ENCODE results near the gene DNAH14. TPM values are rescaled to one million over a fixed set of nuclear protein-coding genes. Genes with fewer than 3 reads are reported as not detected.

Gene DNAH14
- total and polyA plus RNA-seq, 9 of the 15 experiments (the other 6 are each of a cell fraction or from before 2014, with no cell fraction given) = 58.4 to 142 (median 98.4) TPM

DNA sequence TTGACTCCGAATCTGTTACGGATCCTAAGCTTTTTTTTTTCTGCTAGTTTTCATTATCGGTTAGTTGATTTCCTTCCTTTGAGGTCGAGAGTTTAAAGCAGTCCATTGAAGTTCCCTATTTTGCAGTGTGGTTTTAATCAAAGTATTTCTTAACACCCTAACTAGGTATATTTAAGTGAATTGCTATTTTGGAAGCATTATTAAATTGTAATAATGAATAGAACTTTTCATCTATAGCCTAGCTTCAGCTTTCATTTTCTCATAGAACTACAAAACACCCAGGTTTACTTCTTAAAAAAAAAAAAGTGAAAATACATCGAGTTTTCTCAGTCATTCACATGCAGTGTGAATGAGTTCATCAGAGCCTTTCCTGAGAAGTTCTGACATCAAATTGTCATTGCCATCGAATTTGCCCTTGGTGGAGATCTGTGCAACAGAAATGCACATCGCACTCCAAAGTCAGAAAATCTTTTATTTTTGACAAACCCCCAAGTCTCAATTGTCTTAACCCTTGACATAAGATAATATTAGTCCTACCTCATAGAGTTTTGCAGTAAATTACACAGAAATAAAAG, 499.5 kb downstream of the DNAH14 start (continued):
- TF ChIP-seq, protein P1, sequence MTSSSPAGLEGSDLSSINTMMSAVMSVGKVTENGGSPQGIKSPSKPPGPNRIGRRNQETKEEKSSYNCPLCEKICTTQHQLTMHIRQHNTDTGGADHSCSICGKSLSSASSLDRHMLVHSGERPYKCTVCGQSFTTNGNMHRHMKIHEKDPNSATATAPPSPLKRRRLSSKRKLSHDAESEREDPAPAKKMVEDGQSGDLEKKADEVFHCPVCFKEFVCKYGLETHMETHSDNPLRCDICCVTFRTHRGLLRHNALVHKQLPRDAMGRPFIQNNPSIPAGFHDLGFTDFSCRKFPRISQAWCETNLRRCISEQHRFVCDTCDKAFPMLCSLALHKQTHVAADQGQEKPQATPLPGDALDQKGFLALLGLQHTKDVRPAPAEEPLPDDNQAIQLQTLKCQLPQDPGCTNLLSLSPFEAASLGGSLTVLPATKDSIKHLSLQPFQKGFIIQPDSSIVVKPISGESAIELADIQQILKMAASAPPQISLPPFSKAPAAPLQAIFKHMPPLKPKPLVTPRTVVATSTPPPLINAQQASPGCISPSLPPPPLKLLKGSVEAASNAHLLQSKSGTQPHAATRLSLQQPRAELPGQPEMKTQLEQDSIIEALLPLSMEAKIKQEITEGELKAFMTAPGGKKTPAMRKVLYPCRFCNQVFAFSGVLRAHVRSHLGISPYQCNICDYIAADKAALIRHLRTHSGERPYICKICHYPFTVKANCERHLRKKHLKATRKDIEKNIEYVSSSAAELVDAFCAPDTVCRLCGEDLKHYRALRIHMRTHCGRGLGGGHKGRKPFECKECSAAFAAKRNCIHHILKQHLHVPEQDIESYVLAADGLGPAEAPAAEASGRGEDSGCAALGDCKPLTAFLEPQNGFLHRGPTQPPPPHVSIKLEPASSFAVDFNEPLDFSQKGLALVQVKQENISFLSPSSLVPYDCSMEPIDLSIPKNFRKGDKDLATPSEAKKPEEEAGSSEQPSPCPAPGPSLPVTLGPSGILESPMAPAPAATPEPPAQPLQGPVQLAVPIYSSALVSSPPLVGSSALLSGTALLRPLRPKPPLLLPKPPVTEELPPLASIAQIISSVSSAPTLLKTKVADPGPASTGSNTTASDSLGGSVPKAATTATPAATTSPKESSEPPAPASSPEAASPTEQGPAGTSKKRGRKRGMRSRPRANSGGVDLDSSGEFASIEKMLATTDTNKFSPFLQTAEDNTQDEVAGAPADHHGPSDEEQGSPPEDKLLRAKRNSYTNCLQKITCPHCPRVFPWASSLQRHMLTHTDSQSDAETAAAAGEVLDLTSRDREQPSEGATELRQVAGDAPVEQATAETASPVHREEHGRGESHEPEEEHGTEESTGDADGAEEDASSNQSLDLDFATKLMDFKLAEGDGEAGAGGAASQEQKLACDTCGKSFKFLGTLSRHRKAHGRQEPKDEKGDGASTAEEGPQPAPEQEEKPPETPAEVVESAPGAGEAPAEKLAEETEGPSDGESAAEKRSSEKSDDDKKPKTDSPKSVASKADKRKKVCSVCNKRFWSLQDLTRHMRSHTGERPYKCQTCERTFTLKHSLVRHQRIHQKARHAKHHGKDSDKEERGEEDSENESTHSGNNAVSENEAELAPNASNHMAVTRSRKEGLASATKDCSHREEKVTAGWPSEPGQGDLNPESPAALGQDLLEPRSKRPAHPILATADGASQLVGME (CRISPR knock-in tag; IDR thresholded peaks at IDR 0.05) = no peak
- TF ChIP-seq SMARCA5 (IDR thresholded peaks at IDR 0.05) = 0 out of 2 replicates have a peak, but pooled peaks have one; percentile 34
- no peak for TF ChIP-seq IRF2 (CRISPR knock-in tag; IDR thresholded peaks at IDR 0.05)
- TF ChIP-seq ZNF174 (CRISPR knock-in tag; IDR thresholded peaks at IDR 0.05) = no peak
- TF ChIP-seq FUS (optimal IDR thresholded peaks at IDR 0.05; ENCODE audit: low read depth, low read length) = no peak
- TF ChIP-seq KDM2B (CRISPR knock-in tag; IDR thresholded peaks at IDR 0.05) = no peak
- peak; percentile 50 for TF ChIP-seq BACH1 (tag; IDR thresholded peaks at IDR 0.05)
- TF ChIP-seq SIN3B (IDR thresholded peaks at IDR 0.05; ENCODE audit: low read depth) = no peak; the same call in 1 of the 2 replicates
- TF ChIP-seq ZNF175 (CRISPR knock-in tag; IDR thresholded peaks at IDR 0.05; ENCODE audit: low read depth) = 0 out of 2 replicates have a peak, but pooled peaks have one; percentile 50
- TF ChIP-seq ZNF347 (CRISPR knock-in tag; IDR thresholded peaks at IDR 0.05; ENCODE audit: low read depth) = no peak
- TF ChIP-seq, protein P2, sequence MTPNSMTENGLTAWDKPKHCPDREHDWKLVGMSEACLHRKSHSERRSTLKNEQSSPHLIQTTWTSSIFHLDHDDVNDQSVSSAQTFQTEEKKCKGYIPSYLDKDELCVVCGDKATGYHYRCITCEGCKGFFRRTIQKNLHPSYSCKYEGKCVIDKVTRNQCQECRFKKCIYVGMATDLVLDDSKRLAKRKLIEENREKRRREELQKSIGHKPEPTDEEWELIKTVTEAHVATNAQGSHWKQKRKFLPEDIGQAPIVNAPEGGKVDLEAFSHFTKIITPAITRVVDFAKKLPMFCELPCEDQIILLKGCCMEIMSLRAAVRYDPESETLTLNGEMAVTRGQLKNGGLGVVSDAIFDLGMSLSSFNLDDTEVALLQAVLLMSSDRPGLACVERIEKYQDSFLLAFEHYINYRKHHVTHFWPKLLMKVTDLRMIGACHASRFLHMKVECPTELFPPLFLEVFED (CRISPR knock-in tag; conservative IDR thresholded peaks at IDR 0.05) = no peak
- TF ChIP-seq MCM7 (IDR thresholded peaks at IDR 0.05) = no peak
- no peak for TF ChIP-seq ZC3H4 (CRISPR knock-in tag; IDR thresholded peaks at IDR 0.05; ENCODE audit: borderline replicate concordance)
- 0 out of 2 replicates have a peak, but pooled peaks have one; percentile 13 for TF ChIP-seq ZNF707 (CRISPR knock-in tag; conservative IDR thresholded peaks at IDR 0.05)
- TF ChIP-seq, protein P3, sequence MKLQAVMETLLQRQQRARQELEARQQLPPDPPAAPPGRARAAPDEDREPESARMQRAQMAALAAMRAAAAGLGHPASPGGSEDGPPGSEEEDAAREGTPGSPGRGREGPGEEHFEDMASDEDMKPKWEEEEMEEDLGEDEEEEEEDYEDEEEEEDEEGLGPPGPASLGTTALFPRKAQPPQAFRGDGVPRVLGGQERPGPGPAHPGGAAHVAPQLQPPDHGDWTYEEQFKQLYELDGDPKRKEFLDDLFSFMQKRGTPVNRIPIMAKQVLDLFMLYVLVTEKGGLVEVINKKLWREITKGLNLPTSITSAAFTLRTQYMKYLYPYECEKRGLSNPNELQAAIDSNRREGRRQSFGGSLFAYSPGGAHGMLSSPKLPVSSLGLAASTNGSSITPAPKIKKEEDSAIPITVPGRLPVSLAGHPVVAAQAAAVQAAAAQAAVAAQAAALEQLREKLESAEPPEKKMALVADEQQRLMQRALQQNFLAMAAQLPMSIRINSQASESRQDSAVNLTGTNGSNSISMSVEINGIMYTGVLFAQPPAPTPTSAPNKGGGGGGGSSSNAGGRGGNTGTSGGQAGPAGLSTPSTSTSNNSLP (IDR thresholded peaks at IDR 0.05; ENCODE audit: borderline replicate concordance, low read depth, low read length) = peak; percentile 90; the same call in 1 of the 2 replicates
- no peak for TF ChIP-seq TCF7 (IDR thresholded peaks at IDR 0.05; ENCODE audit: borderline replicate concordance)
- TF ChIP-seq ZBTB8A (IDR thresholded peaks at IDR 0.05; ENCODE audit: partially characterized antibody) = no peak
- no peak for TF ChIP-seq MCM3 (IDR thresholded peaks at IDR 0.05)
- TF ChIP-seq NBN (IDR thresholded peaks at IDR 0.05; ENCODE audit: low read depth) = no peak
- TF ChIP-seq TRIM28 (IDR thresholded peaks at IDR 0.05) = 0 out of 2 replicates have a peak, but pooled peaks have one; percentile 13

Measured in K562 (cell line).